ENCODE data around the gene SPATC1L. TPM values are rescaled to one million over a fixed set of nuclear protein-coding genes. Genes with fewer than 3 reads are reported as not detected.

SPATC1L gene
- total RNA-seq, 1 experiment from 2014 or later: 36.0 TPM

GRCh38 chr21:46159390-46159789 is 24.9 kb downstream of the SPATC1L start:
- Histone ChIP-seq H3K79me1 (ENCODE audit: insufficient read depth, low read depth, low read length, poor library complexity, severe bottlenecking) (no peaks in the 10 kb centered on the region), H4K5ac (ENCODE audit: insufficient read length, low read depth, low read length) (no peak overlapping the region), H2BK120ac (ENCODE audit: low read depth, low read length, poor library complexity, severe bottlenecking) (no peak overlapping the region), H3K9ac (ENCODE audit: extremely low read depth, insufficient read length, low read length) (no peak overlapping the region), H3K14ac (ENCODE audit: insufficient read depth, low read length) (no peak overlapping the region), H3T11ph (ENCODE audit: low read length) (no peak overlapping the region), H2AFZ (ENCODE audit: low read length) (no peak overlapping the region), H3K4ac (ENCODE audit: low read depth, low read length) (no peak overlapping the region), H2BK20ac (ENCODE audit: low read depth, low read length, poor library complexity, severe bottlenecking) (no peak overlapping the region), H2AK5ac (ENCODE audit: insufficient read length, low read length) (no peak overlapping the region), H3K27me3 (ENCODE audit: insufficient read depth, low read length) (no peaks in the 10 kb centered on the region), H2BK15ac (ENCODE audit: low read depth, low read length) (no peak overlapping the region), H3K4me1 (ENCODE audit: insufficient read depth, low read length) (no peaks in the 10 kb centered on the region), H3K23me2 (ENCODE audit: insufficient read length, low read depth, low read length, poor library complexity, severe bottlenecking) (no peaks in the 10 kb centered on the region), H4K91ac (ENCODE audit: insufficient read length, low read depth, low read length) (no peak overlapping the region), H3K4me2 (ENCODE audit: insufficient read depth, insufficient read length, low read length) (no peak overlapping the region), H4K8ac (replicated peaks; ENCODE audit: insufficient read length, low read depth, low read length) (no peak overlapping the region), H2BK5ac (ENCODE audit: insufficient read length, low read length) (no peak overlapping the region), H3K18ac (ENCODE audit: insufficient read length, low read depth, low read length) (no peak overlapping the region), H3K27ac (ENCODE audit: insufficient read length, low read depth, low read length) (no peak overlapping the region), H3K9me3 (ENCODE audit: control insufficient read depth, low read depth, low read length) (no peaks in the 10 kb centered on the region), H3K56ac (ENCODE audit: insufficient read length, low read depth, low read length) (no peak overlapping the region), H2BK12ac (ENCODE audit: insufficient read length, low read depth, low read length) (no peak overlapping the region), H3K79me2 (ENCODE audit: insufficient read depth, low read length) (no peaks in the 10 kb centered on the region), H4K20me1 (ENCODE audit: control insufficient read depth, insufficient read depth, insufficient read length) (no peaks in the 10 kb centered on the region), H3K23ac (ENCODE audit: insufficient read length, low read depth, low read length) (no peak overlapping the region)
- Mint-ChIP-seq H3K36me3 (ENCODE audit: insufficient read depth in 1 of 3, low read depth in 3 of 3) (peaks cover 31 to 41% (median 31%) of the 10 kb centered on the region in 3 experiments), H3K9me3 (peaks cover 15 to 32% of the 10 kb centered on the region in 2 experiments), H3K4me3 (no peak overlapping the region), H3K4me1 (no peaks in the 10 kb centered on the region), H3K27me3 (ENCODE audit: low read depth) (no peaks in the 10 kb centered on the region), H3K27ac (peak overlapping the region in 1 of 3 experiments; percentile 48; a peak in 1 of 7 replicates)
- no peak for TF ChIP-seq CTCF (conservative IDR thresholded peaks at IDR 0.05)
- WGBS (ENCODE audit: extremely low coverage, insufficient read length, low lambda C conversion rate): no CpG with 5 or more reads among the region's 12 CpGs
- DNase-seq: peak; percentile 13

Measured in H9 (cell line).